Natural killer cell (primary cell): ENCODE measurements around the gene PCSK5. TPM values are rescaled to one million over a fixed set of nuclear protein-coding genes. Genes with fewer than 3 reads are reported as not detected.

Experiments used
- ATAC-seq, 3 donors: fragments of 150-1000 bp in 2 of 3; fragments of 200-7000 bp in 1 of 3; cut with Tn5 transposase; 1 replicate in 1 of 3; 2 replicates in 2 of 3; pipeline ENCODE4 v1.10.0; 2021; ENCODE audit warnings: mild to moderate bottlenecking in 2 of 3, moderate library complexity in 2 of 3
- DNase-seq, 2 donors: peaks; one replicate each; pipeline versions ENCODE4 v3.0.0 to v3.0.0-alpha.2; 2013 to 2021; ENCODE audit warnings: mixed read lengths in 1 of 2
- H3K27ac ChIP-seq: one replicate; pipeline ENCODE4 v1.5.1; 2013; ENCODE audit warnings: mild to moderate bottlenecking, low read length
- H3K27me3 ChIP-seq: one replicate; pipeline ENCODE4 v1.6.1; 2013; ENCODE audit warnings: low read length; ENCODE audit not compliant: control insufficient read depth, insufficient read depth
- H3K36me3 ChIP-seq: one replicate; pipeline ENCODE4 v1.6.1; 2013; ENCODE audit warnings: low read length; ENCODE audit not compliant: control insufficient read depth, insufficient read depth
- H3K4me1 ChIP-seq: one replicate; pipeline ENCODE4 v1.6.1; 2013; ENCODE audit warnings: low read length; ENCODE audit not compliant: control insufficient read depth, insufficient read depth
- H3K4me3 ChIP-seq: one replicate; pipeline ENCODE4 v1.5.1; 2013; ENCODE audit warnings: low read length
- H3K9me3 ChIP-seq: one replicate; pipeline ENCODE4 v1.6.1; 2013; ENCODE audit warnings: low read length; ENCODE audit not compliant: control insufficient read depth, insufficient read depth
- H3K27ac Mint-ChIP-seq, 2 donors: one replicate each; pipeline ENCODE4 v1.8.0; 2022; ENCODE audit warnings: mild to moderate bottlenecking in 2 of 2, mixed read lengths in 2 of 2, moderate library complexity in 1 of 2
- H3K27me3 Mint-ChIP-seq, 2 donors: one replicate each; pipeline ENCODE4 v1.8.0; 2022; ENCODE audit warnings: low read depth in 2 of 2, mixed read lengths in 2 of 2
- H3K36me3 Mint-ChIP-seq: one replicate; pipeline ENCODE4 v1.8.0; 2022; ENCODE audit warnings: mixed read lengths
- H3K4me1 Mint-ChIP-seq, 2 donors: one replicate each; pipeline ENCODE4 v1.8.0; 2022; ENCODE audit warnings: mixed read lengths in 2 of 2
- H3K4me3 Mint-ChIP-seq: one replicate; pipeline ENCODE4 v1.8.0; 2022; ENCODE audit warnings: mild to moderate bottlenecking, moderate library complexity, mixed read lengths
- H3K9me3 Mint-ChIP-seq, 2 donors: one replicate each; pipeline ENCODE4 v1.8.0; 2022; ENCODE audit warnings: mixed read lengths in 2 of 2
- WGBS: methylation state at CpG from one replicate; pipeline ENCODE4 v1.1.7; 2013; ENCODE audit warnings: missing lambda C conversion rate; ENCODE audit not compliant: insufficient coverage; 5-methylcytosine and 5-hydroxymethylcytosine counted together
- intact Hi-C: fragments of 100-400 bp; cut with micrococcal nuclease; formaldehyde crosslinking; loops from one replicate; pipeline ENCODE4 v1.14.2; 2022
- total RNA-seq, 4 donors: library from RNA; stranded (reverse); fragments of 120-200 nt in 1 of 4; gene quantifications; one replicate each; pipeline versions ENCODE4 v1.2.3 to v1.2.4, GENCODE V29; 2013 to 2022
- TF ChIP-seq, protein P1 (sequence below): fragments of 200-600 bp; IDR thresholded peaks from one replicate; pipeline ENCODE4 v1.8.0; 2022; ENCODE audit warnings: antibody characterized with exemption

PCSK5 gene
- total RNA-seq, 3 donors from 2014 or later (not counting 1 experiment from before 2014, with no cell fraction given) = 2.4 to 13.2 (median 5.7) TPM

DNA sequence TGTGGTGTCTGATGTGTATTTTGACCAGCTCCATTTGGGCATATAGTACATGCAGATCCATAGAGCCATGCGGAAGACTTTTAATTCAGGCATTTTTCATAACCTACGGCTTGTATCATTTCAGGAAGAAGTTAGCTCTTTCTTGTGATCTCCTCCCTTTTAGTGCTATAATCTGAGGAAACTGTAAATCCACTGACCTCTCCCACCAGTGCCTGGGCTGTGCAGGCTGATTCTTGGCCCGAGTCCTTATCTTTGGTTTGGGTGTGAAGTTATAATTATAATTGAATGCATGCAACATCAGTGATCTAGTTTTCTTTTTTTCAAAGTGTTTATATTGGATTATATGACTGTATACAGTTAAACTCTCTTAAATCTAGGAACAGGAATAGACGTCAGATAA is 247.9 kb downstream of the PCSK5 start:
- H3K27ac Mint-ChIP-seq = no peak overlapping the region
- Histone ChIP-seq H3K9me3 (no peaks in the 10 kb centered on the region), H3K4me3 (no peak overlapping the region), H3K27me3 (no peaks in the 10 kb centered on the region), H3K36me3 (no peaks in the 10 kb centered on the region), H3K4me1 (no peaks in the 10 kb centered on the region), H3K27ac (no peak overlapping the region)
- TF ChIP-seq, protein P1, sequence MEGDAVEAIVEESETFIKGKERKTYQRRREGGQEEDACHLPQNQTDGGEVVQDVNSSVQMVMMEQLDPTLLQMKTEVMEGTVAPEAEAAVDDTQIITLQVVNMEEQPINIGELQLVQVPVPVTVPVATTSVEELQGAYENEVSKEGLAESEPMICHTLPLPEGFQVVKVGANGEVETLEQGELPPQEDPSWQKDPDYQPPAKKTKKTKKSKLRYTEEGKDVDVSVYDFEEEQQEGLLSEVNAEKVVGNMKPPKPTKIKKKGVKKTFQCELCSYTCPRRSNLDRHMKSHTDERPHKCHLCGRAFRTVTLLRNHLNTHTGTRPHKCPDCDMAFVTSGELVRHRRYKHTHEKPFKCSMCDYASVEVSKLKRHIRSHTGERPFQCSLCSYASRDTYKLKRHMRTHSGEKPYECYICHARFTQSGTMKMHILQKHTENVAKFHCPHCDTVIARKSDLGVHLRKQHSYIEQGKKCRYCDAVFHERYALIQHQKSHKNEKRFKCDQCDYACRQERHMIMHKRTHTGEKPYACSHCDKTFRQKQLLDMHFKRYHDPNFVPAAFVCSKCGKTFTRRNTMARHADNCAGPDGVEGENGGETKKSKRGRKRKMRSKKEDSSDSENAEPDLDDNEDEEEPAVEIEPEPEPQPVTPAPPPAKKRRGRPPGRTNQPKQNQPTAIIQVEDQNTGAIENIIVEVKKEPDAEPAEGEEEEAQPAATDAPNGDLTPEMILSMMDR = no peak
- no peak for DNase-seq
- no peaks in the 10 kb centered on the region for H3K27me3 Mint-ChIP-seq
- no peak overlapping the region for H3K4me3 Mint-ChIP-seq
- peaks cover 0 to 28% of the 10 kb centered on the region in 2 donors for H3K4me1 Mint-ChIP-seq
- no peak for ATAC-seq
- no peaks in the 10 kb centered on the region for H3K36me3 Mint-ChIP-seq
- intact Hi-C loops = no loop called here
- 87% methylated on average over 4 of the region's 4 CpGs for WGBS
- H3K9me3 Mint-ChIP-seq = no peaks in the 10 kb centered on the region

GRCh38 chr9:76143834-76144233 is 253.4 kb downstream of the PCSK5 start:
- Mint-ChIP-seq H3K4me3 (no peak overlapping the region), H3K4me1 (peaks cover 0 to 10% of the 10 kb centered on the region in 2 donors), H3K27ac (no peak overlapping the region), H3K36me3 (no peaks in the 10 kb centered on the region), H3K27me3 (peaks cover 0 to 4% of the 10 kb centered on the region in 2 donors), H3K9me3 (no peaks in the 10 kb centered on the region)
- H3K4me1 ChIP-seq = no peaks in the 10 kb centered on the region
- WGBS = 88% methylated on average over 4 of the region's 5 CpGs
- H3K27me3 ChIP-seq = no peaks in the 10 kb centered on the region
- TF ChIP-seq, protein P1 = no peak
- intact Hi-C loops = no loop called here
- H3K36me3 ChIP-seq = no peaks in the 10 kb centered on the region
- no peak overlapping the region for H3K27ac ChIP-seq
- ATAC-seq (no peak), DNase-seq (no peak)
- no peak overlapping the region for H3K4me3 ChIP-seq
- H3K9me3 ChIP-seq = no peaks in the 10 kb centered on the region

DNA sequence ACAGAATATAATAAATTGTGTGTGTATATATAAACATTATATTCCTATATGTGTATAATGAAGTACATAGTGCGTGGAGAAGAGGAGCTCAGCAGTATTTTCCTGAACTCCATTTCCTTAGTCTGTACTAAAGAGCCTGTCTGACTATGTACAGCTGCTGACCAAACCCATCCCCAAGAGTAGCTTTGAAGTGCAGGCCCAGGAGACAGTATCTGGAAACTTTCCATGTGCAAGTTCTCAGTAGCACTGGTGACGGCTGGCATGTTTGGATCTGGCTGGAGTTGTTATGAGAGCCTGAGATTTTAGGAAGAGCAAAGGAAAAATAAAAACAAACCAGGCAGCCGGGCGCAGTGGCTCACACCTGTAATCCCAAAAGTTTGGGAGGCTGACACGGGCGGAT is 259.5 kb downstream of the PCSK5 start:
- no peaks in the 10 kb centered on the region for H3K9me3 Mint-ChIP-seq
- intact Hi-C loops = no loop called here
- H3K4me3 ChIP-seq = no peak overlapping the region
- H3K36me3 Mint-ChIP-seq = no peaks in the 10 kb centered on the region
- peaks cover 0 to 6% of the 10 kb centered on the region in 2 donors for H3K27me3 Mint-ChIP-seq
- WGBS = 89% methylated on average over 5 of the region's 6 CpGs
- H3K4me1 ChIP-seq = no peaks in the 10 kb centered on the region
- ATAC-seq (no peak), DNase-seq (no peak)
- H3K36me3 ChIP-seq = no peaks in the 10 kb centered on the region
- no peaks in the 10 kb centered on the region for H3K4me1 Mint-ChIP-seq
- TF ChIP-seq, protein P1 = no peak
- H3K4me3 Mint-ChIP-seq = no peak overlapping the region
- H3K27ac ChIP-seq = no peak overlapping the region
- H3K27ac Mint-ChIP-seq = no peak overlapping the region
- H3K27me3 ChIP-seq = no peaks in the 10 kb centered on the region
- H3K9me3 ChIP-seq = no peaks in the 10 kb centered on the region

GRCh38 chr9:76151267-76151666 is 260.8 kb downstream of the PCSK5 start:
- intact Hi-C loops = no loop called here
- WGBS = 86% methylated on average over 4 of the region's 5 CpGs

More at GRCh38 chr9:76151267-76151666, 260.8 kb downstream of the PCSK5 start:
- H3K27ac Mint-ChIP-seq = no peak overlapping the region
- no peaks in the 10 kb centered on the region for H3K9me3 Mint-ChIP-seq
- H3K27me3 Mint-ChIP-seq = peaks cover 0 to 6% of the 10 kb centered on the region in 2 donors
- no peak for ATAC-seq
- no peaks in the 10 kb centered on the region for H3K4me1 Mint-ChIP-seq
- no peak overlapping the region for H3K4me3 ChIP-seq
- no peaks in the 10 kb centered on the region for H3K4me1 ChIP-seq
- TF ChIP-seq, protein P1 = no peak
- H3K36me3 Mint-ChIP-seq = no peaks in the 10 kb centered on the region
- H3K36me3 ChIP-seq = no peaks in the 10 kb centered on the region
- no peak overlapping the region for H3K27ac ChIP-seq
- H3K4me3 Mint-ChIP-seq = no peak overlapping the region
- no peaks in the 10 kb centered on the region for H3K9me3 ChIP-seq
- DNase-seq = no peak
- H3K27me3 ChIP-seq = no peaks in the 10 kb centered on the region
